ENCODE results near the gene WNK2.

GRCh38 chr9:93326056-93326455 lies 142.1 kb downstream of the WNK2 start:
- TF ChIP-seq CTCF (IDR thresholded peaks at IDR 0.05) (no peak), POLR2A (IDR thresholded peaks at IDR 0.05) (no peak)
